Renal cortex interstitium (tissue), 11 donors: Measurements from ENCODE around the gene BBOF1. TPM values are rescaled to one million over a fixed set of nuclear protein-coding genes. Genes with fewer than 3 reads are reported as not detected.

Experiments used
- DNase-seq, 11 donors: peaks; one replicate each; pipeline ENCODE4 v3.0.0-alpha.2; 2013; ENCODE audit warnings: low read depth in 9 of 11, low spot score in 4 of 11; ENCODE audit errors: extremely low read depth in 1 of 11
- polyA plus RNA-seq, 3 donors: library from polyadenylated mRNA; unstranded; fragments of 120-200 nt; gene quantifications; one replicate each; pipeline ENCODE4 v1.2.1, GENCODE V29; 2013; ENCODE audit not compliant: insufficient read length in 3 of 3

BBOF1 gene
- polyA plus RNA-seq, 3 donors, result 13.5 to 20.4 (median 19.9) TPM

GRCh38 chr14:74015963-74016362 is 3.2 kb upstream of the BBOF1 start:
- DNase-seq, result no peak

- peak in 1 of 11 donors; percentile 28 for DNase-seq
Measured at GRCh38 chr14:74018174-74018585, 969 bp upstream of the BBOF1 start.

GRCh38 chr14:74019408-74020137 is 424 bp downstream of the BBOF1 start:
- peak in 1 of 11 donors; percentile 26 for DNase-seq

- no peak for DNase-seq
Measured at GRCh38 chr14:74022346-74022745, 3.2 kb downstream of the BBOF1 start.

GRCh38 chr14:74029136-74029535 is 10.0 kb downstream of the BBOF1 start:
- no peak for DNase-seq

GRCh38 chr14:74034572-74034971 is 15.4 kb downstream of the BBOF1 start:
- DNase-seq, result no peak

GRCh38 chr14:74035556-74035955 is 16.4 kb downstream of the BBOF1 start:
- DNase-seq, result no peak

- DNase-seq, result peak in 9 of 11 donors; percentile 20 to 65 (median 37)
Measured at GRCh38 chr14:74038020-74038859, 19.1 kb downstream of the BBOF1 start.

GRCh38 chr14:74042296-74042695 is 23.1 kb downstream of the BBOF1 start:
- DNase-seq, result no peak

GRCh38 chr14:74045522-74045921 is 26.4 kb downstream of the BBOF1 start:
- no peak for DNase-seq

- no peak for DNase-seq
Measured at GRCh38 chr14:74048281-74048680, 29.1 kb downstream of the BBOF1 start.

GRCh38 chr14:74049876-74050495 is 30.8 kb downstream of the BBOF1 start:
- DNase-seq, result no peak

- DNase-seq, result no peak
Measured at GRCh38 chr14:74062809-74063150, 43.6 kb downstream of the BBOF1 start.

- no peak for DNase-seq
Measured at GRCh38 chr14:74064426-74064825, 45.3 kb downstream of the BBOF1 start.

- no peak for DNase-seq
Measured at GRCh38 chr14:74064883-74065282, 45.7 kb downstream of the BBOF1 start.

- no peak for DNase-seq
Measured at GRCh38 chr14:74065746-74066575, 46.8 kb downstream of the BBOF1 start.

GRCh38 chr14:74077401-74077800 is 58.3 kb downstream of the BBOF1 start:
- no peak for DNase-seq

- DNase-seq, result no peak
Measured at GRCh38 chr14:74080820-74081460, 61.8 kb downstream of the BBOF1 start.

- DNase-seq, result no peak
Measured at GRCh38 chr14:74081491-74081890, 62.3 kb downstream of the BBOF1 start.
